Measurements from ENCODE around the gene LINGO1.

LINGO1 gene

GRCh38 chr15:77656294-77656693 lies 23.6 kb upstream of the LINGO1 start:
- no peak for DNase-seq

GRCh38 chr15:77654975-77655374 lies 22.3 kb upstream of the LINGO1 start:
- no peak for DNase-seq

GRCh38 chr15:77653832-77654480 lies 21.2 kb upstream of the LINGO1 start:
- no peak for DNase-seq

GRCh38 chr15:77650265-77650664 lies 17.6 kb upstream of the LINGO1 start:
- no peak for DNase-seq

- no peak for DNase-seq
These were observed 16.9 kb upstream of the LINGO1 start for GRCh38 chr15:77649610-77650009.

GRCh38 chr15:77649017-77649416 lies 16.3 kb upstream of the LINGO1 start:
- no peak for DNase-seq

GRCh38 chr15:77647961-77648360 lies 15.2 kb upstream of the LINGO1 start:
- DNase-seq: no peak

- no peak for DNase-seq
These were observed 13.5 kb upstream of the LINGO1 start for GRCh38 chr15:77646104-77646694.

- DNase-seq: no peak
These were observed 12.9 kb upstream of the LINGO1 start for GRCh38 chr15:77645602-77646001.

- no peak for DNase-seq
These were observed 12.0 kb upstream of the LINGO1 start for GRCh38 chr15:77644543-77645247.

- no peak for DNase-seq
These were observed 11.1 kb upstream of the LINGO1 start for GRCh38 chr15:77643764-77644163.

- no peak for DNase-seq
These were observed 10.2 kb upstream of the LINGO1 start for GRCh38 chr15:77642793-77643430.

GRCh38 chr15:77641999-77642398 lies 9.3 kb upstream of the LINGO1 start:
- DNase-seq: no peak

- no peak for DNase-seq
These were observed 7.9 kb upstream of the LINGO1 start for GRCh38 chr15:77640615-77641014.

- no peak for DNase-seq
These were observed 6.7 kb upstream of the LINGO1 start for GRCh38 chr15:77639431-77639830.

- DNase-seq: no peak
These were observed 5.4 kb upstream of the LINGO1 start for GRCh38 chr15:77637851-77638692.

GRCh38 chr15:77636209-77636608 lies 3.5 kb upstream of the LINGO1 start:
- no peak for DNase-seq

GRCh38 chr15:77634266-77634962 lies 1.7 kb upstream of the LINGO1 start:
- DNase-seq: peak; percentile 43

GRCh38 chr15:77633913-77634265 lies 1.2 kb upstream of the LINGO1 start:
- DNase-seq: no peak

- DNase-seq: peak; percentile 29
These were observed 611 bp upstream of the LINGO1 start for GRCh38 chr15:77633134-77633912.

GRCh38 chr15:77631745-77632533 lies 773 bp downstream of the LINGO1 start:
- DNase-seq: no peak

Measured in activated T-cell treated with anti-CD3 and anti-CD28 coated beads for 4 hours (primary cell).